HFFc6 (cell line): ENCODE measurements around the gene USP3. TPM values are rescaled to one million over a fixed set of nuclear protein-coding genes. Genes with fewer than 3 reads are reported as not detected.

Source experiments
- DNase-seq: peaks from one replicate; pipeline ENCODE4 v3.0.0-alpha.2; 2018
- H3K27ac Mint-ChIP-seq: 2 replicates; pipeline ENCODE4 v1.8.0; 2020; ENCODE audit warnings: mild to moderate bottlenecking, mixed read lengths
- H3K27me3 Mint-ChIP-seq: 2 replicates; pipeline ENCODE4 v1.8.0; 2021; ENCODE audit warnings: mild to moderate bottlenecking, moderate library complexity, mixed read lengths; ENCODE audit not compliant: insufficient read depth
- H3K36me3 Mint-ChIP-seq: 2 replicates; pipeline ENCODE4 v1.8.0; 2021; ENCODE audit warnings: low read depth, mixed read lengths
- H3K4me1 Mint-ChIP-seq: 2 replicates; pipeline ENCODE4 v1.8.0; 2020; ENCODE audit warnings: low read depth, mixed read lengths
- H3K4me3 Mint-ChIP-seq: 2 replicates; pipeline ENCODE4 v1.8.0; 2020; ENCODE audit warnings: mild to moderate bottlenecking, moderate library complexity, mixed read lengths
- H3K9me3 Mint-ChIP-seq: 2 replicates; pipeline ENCODE4 v1.8.0; 2020; ENCODE audit warnings: mild to moderate bottlenecking, mixed read lengths
- CTCF ChIP-seq: fragments of 200-600 bp; sonication (generic); IDR thresholded peaks from 2 replicates; pipeline ENCODE4 v1.5.0; 2021; ENCODE audit warnings: antibody characterized with exemption, mild to moderate bottlenecking
- total RNA-seq, 6 experiments: library from RNA; stranded (reverse); fragmentation: NEBNext Ultra II Directional; extraction: Animal tissue kit (Norgen Biotek cat#: 25700); gene quantifications; 2 replicates in 1 of 6; 3 replicates in 5 of 6; pipeline ENCODE4 v1.2.3, GENCODE V29; 2021

Gene USP3
- total RNA-seq, 6 experiments from 2014 or later = 16.8 to 26.2 (median 23.1) TPM

- no peaks in the 10 kb centered on the region for H3K9me3 Mint-ChIP-seq
- no peak for TF ChIP-seq CTCF
- H3K36me3 Mint-ChIP-seq = no peaks in the 10 kb centered on the region
- no peaks in the 10 kb centered on the region for H3K27me3 Mint-ChIP-seq
- H3K27ac Mint-ChIP-seq = no peak overlapping the region
- no peak overlapping the region for H3K4me3 Mint-ChIP-seq
- peaks cover 88% of the 10 kb centered on the region for H3K4me1 Mint-ChIP-seq
- DNase-seq = no peak
These were observed 8.9 kb downstream of the USP3 start for GRCh38 chr15:63513271-63513670.

DNA sequence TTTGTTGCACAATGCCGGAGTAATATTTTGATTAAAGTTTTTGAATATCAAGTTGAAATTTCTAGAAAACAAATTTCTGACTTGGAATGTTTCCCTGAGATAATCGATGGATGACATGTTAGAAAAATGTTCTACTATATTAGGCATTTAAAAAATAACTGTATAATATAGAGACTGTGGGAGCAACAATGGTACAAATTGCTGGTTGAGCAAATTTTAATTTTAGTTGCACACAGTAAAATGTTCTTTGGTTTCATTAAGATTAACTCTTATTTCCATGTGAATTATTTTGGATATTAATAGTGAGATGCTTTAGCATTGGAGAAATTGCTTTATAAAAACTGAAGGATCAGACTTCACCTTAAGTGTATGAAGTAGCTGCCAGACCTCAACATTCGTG lies 9.3 kb downstream of the USP3 start:
- Mint-ChIP-seq H3K4me3 (no peak overlapping the region), H3K9me3 (no peaks in the 10 kb centered on the region), H3K4me1 (peaks cover 88% of the 10 kb centered on the region), H3K27ac (no peak overlapping the region), H3K36me3 (no peaks in the 10 kb centered on the region), H3K27me3 (no peaks in the 10 kb centered on the region)
- no peak for TF ChIP-seq CTCF
- no peak for DNase-seq

- Mint-ChIP-seq H3K4me3 (no peak overlapping the region), H3K27me3 (no peaks in the 10 kb centered on the region), H3K27ac (peak overlapping the region; percentile 36), H3K4me1 (peaks cover 88% of the 10 kb centered on the region), H3K36me3 (no peaks in the 10 kb centered on the region), H3K9me3 (no peaks in the 10 kb centered on the region)
- peak; percentile 47 for DNase-seq
- no peak for TF ChIP-seq CTCF
These were observed 10.1 kb downstream of the USP3 start for GRCh38 chr15:63514531-63514943.

DNA sequence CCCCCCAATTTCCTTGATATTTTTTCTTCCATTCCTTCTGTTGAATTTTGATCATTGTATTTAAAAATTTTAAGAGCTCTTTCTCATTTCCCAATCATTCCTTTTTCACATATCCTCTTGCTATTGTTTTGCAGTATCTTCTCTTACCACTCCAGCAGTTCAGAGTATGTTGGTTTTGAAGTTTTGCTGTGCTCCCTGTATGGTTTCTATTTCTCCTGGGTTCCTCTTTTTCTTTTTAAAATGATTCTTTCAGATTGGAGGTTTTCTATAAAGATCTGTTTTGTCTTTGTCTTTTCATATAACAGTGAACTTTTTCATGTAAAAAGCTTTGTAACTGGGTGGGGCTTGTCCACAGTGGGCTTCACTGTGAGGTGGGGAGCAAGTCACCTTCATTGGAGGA lies 12.8 kb downstream of the USP3 start:
- Mint-ChIP-seq H3K4me1 (peaks cover 85% of the 10 kb centered on the region), H3K9me3 (no peaks in the 10 kb centered on the region), H3K4me3 (no peak overlapping the region), H3K27me3 (no peaks in the 10 kb centered on the region), H3K36me3 (no peaks in the 10 kb centered on the region), H3K27ac (no peak overlapping the region)
- no peak for DNase-seq
- TF ChIP-seq CTCF = no peak

GRCh38 chr15:63517628-63518027 lies 13.2 kb downstream of the USP3 start:
- Mint-ChIP-seq H3K4me3 (no peak overlapping the region), H3K27me3 (no peaks in the 10 kb centered on the region), H3K27ac (peak overlapping the region; percentile 57), H3K9me3 (no peaks in the 10 kb centered on the region), H3K4me1 (peaks cover 85% of the 10 kb centered on the region), H3K36me3 (no peaks in the 10 kb centered on the region)
- TF ChIP-seq CTCF = no peak
- DNase-seq = no peak

DNA sequence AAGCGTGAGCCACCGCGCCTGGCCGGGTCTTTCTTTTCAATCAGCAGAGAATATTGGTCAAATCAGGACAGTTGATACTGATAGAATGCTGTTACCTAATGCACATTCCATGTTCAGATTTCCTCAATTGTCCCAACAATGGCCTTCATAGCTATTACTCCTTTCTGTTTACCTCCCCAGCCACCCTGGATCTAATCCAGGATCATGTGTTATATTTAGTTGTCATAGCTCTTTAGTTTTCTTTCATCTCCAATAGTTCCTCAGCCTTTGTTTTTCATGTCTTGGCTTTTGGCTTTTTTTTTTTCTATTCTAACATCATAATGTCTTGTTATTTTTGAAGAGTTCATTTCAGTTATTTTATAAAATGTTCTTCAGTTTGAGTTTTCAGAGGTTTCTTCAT lies 14.6 kb downstream of the USP3 start:
- Mint-ChIP-seq H3K27ac (no peak overlapping the region), H3K9me3 (no peaks in the 10 kb centered on the region), H3K4me3 (no peak overlapping the region), H3K4me1 (peaks cover 94% of the 10 kb centered on the region), H3K36me3 (no peaks in the 10 kb centered on the region), H3K27me3 (no peaks in the 10 kb centered on the region)
- no peak for TF ChIP-seq CTCF
- no peak for DNase-seq
